Measurements from ENCODE around the gene ZFAND2A. TPM values are rescaled to one million over a fixed set of nuclear protein-coding genes. Genes with fewer than 3 reads are reported as not detected.

ZFAND2A gene
- total and polyA plus RNA-seq, 2 experiments from 2014 or later, result 15.3 to 29.2 TPM

DNA sequence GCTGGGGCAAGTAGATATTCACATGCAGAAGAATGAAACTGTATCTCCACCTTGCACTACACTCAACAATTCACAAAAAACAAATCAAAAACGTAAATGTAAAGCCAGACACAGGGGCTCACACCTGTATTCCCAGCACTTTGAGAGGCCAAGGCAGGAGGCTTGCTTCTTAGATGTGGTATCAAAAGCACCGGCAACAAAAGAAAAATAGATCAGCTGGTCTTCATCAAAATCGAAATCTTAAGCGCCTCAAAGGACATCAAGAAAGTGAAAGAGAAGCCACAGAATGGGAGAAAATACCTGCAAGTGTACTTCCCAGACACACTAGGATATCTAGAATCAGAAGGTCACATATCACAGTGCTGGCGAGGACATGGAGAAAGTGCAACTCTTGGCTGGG lies 40.8 kb downstream of the ZFAND2A start (continued):
- no peak for TF ChIP-seq CREB1 (CRISPR knock-in tag; IDR thresholded peaks at IDR 0.05; ENCODE audit: low read depth)
- TF ChIP-seq, protein P1, sequence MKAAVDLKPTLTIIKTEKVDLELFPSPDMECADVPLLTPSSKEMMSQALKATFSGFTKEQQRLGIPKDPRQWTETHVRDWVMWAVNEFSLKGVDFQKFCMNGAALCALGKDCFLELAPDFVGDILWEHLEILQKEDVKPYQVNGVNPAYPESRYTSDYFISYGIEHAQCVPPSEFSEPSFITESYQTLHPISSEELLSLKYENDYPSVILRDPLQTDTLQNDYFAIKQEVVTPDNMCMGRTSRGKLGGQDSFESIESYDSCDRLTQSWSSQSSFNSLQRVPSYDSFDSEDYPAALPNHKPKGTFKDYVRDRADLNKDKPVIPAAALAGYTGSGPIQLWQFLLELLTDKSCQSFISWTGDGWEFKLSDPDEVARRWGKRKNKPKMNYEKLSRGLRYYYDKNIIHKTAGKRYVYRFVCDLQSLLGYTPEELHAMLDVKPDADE (IDR thresholded peaks at IDR 0.05), result no peak
- no peak for TF ChIP-seq ZNF331 (CRISPR knock-in tag; IDR thresholded peaks at IDR 0.05; ENCODE audit: low read depth)
- TF ChIP-seq, protein P2, sequence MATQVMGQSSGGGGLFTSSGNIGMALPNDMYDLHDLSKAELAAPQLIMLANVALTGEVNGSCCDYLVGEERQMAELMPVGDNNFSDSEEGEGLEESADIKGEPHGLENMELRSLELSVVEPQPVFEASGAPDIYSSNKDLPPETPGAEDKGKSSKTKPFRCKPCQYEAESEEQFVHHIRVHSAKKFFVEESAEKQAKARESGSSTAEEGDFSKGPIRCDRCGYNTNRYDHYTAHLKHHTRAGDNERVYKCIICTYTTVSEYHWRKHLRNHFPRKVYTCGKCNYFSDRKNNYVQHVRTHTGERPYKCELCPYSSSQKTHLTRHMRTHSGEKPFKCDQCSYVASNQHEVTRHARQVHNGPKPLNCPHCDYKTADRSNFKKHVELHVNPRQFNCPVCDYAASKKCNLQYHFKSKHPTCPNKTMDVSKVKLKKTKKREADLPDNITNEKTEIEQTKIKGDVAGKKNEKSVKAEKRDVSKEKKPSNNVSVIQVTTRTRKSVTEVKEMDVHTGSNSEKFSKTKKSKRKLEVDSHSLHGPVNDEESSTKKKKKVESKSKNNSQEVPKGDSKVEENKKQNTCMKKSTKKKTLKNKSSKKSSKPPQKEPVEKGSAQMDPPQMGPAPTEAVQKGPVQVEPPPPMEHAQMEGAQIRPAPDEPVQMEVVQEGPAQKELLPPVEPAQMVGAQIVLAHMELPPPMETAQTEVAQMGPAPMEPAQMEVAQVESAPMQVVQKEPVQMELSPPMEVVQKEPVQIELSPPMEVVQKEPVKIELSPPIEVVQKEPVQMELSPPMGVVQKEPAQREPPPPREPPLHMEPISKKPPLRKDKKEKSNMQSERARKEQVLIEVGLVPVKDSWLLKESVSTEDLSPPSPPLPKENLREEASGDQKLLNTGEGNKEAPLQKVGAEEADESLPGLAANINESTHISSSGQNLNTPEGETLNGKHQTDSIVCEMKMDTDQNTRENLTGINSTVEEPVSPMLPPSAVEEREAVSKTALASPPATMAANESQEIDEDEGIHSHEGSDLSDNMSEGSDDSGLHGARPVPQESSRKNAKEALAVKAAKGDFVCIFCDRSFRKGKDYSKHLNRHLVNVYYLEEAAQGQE (IDR thresholded peaks at IDR 0.05; ENCODE audit: unreplicated experiment), result no peak
- TF ChIP-seq EZH2 (IDR thresholded peaks at IDR 0.05; ENCODE audit: low read depth, unreplicated experiment), result no peak
- TF ChIP-seq NANOG (IDR thresholded peaks at IDR 0.05; ENCODE audit: borderline replicate concordance), result no peak
- no peak for TF ChIP-seq POLR2AphosphoS5 (IDR thresholded peaks at IDR 0.05; ENCODE audit: low read depth)

DNA sequence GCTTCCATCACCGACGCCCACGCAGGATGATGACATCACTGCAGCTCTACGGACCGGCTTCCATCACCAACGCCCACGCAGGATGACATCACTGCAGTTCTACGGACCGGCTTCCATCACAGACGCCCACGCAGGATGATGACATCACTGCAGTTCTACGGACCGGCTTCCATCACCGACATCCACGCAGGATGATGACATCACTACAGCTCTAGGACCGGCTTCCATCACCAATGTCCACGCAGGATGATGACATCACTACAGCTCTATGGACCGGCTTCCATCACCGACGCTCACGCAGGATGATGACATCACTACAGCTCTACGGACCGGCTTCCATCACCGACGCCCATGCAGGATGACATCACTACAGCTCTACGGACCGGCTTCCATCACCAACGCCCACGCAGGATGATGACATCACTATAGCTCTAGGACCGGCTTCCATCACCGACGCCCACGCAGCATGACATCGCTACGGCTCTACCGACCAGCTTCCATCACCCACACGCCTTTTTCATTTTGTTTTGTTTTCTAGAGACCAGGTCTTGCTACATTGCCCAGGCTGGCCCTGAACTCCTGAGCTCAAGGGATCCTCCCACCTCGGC lies 42.6 kb downstream of the ZFAND2A start:
- no peak overlapping the region for H3K4me2 ChIP-seq
- peaks cover 49% of the 10 kb centered on the region for H3K79me2 ChIP-seq (replicated peaks; ENCODE audit: insufficient read depth)
- H4K20me1 ChIP-seq (replicated peaks; ENCODE audit: insufficient read depth), result peaks cover 17% of the 10 kb centered on the region; the same call in 1 of the 2 replicates
- H3K4me1 Mint-ChIP-seq, result peaks cover 3% of the 10 kb centered on the region; the same call in 2 of the 3 replicates
- H3K27ac ChIP-seq (ENCODE audit: low read depth), result no peak overlapping the region
- peaks cover 12% of the 10 kb centered on the region for H3K27me3 Mint-ChIP-seq (ENCODE audit: insufficient read depth, low read depth, poor library complexity)
- no peaks in the 10 kb centered on the region for H3K27me3 ChIP-seq (ENCODE audit: insufficient read depth)
- peaks cover 14% of the 10 kb centered on the region for H3K36me3 Mint-ChIP-seq (ENCODE audit: low read depth)
- no peak overlapping the region for H3K27ac Mint-ChIP-seq
- ATAC-seq (no peak), DNase-seq (ENCODE audit: low spot score) (no peak)
- no peak overlapping the region for H2AFZ ChIP-seq
- no peak overlapping the region for H3K4me3 Mint-ChIP-seq
- no peaks in the 10 kb centered on the region for H3F3A ChIP-seq (replicated peaks; ENCODE audit: low read depth)
- H3K36me3 ChIP-seq (ENCODE audit: insufficient read depth), result no peaks in the 10 kb centered on the region
- H3K9me3 Mint-ChIP-seq, result no peaks in the 10 kb centered on the region; the same call in 2 of the 3 replicates
- H3K9me2 ChIP-seq (ENCODE audit: insufficient read depth), result no peaks in the 10 kb centered on the region
- H3K4me1 ChIP-seq (ENCODE audit: insufficient read depth), result no peaks in the 10 kb centered on the region
- no peak overlapping the region for H3K4me3 ChIP-seq
- TF ChIP-seq, protein P1 (IDR thresholded peaks at IDR 0.05), result no peak
- TF ChIP-seq ZNF114 (CRISPR knock-in tag; IDR thresholded peaks at IDR 0.05) (no peak), JUNB (IDR thresholded peaks at IDR 0.05; ENCODE audit: unreplicated experiment) (no peak), ZNF331 (CRISPR knock-in tag; IDR thresholded peaks at IDR 0.05; ENCODE audit: low read depth) (no peak), POLR2AphosphoS5 (IDR thresholded peaks at IDR 0.05; ENCODE audit: low read depth) (no peak), CREB1 (CRISPR knock-in tag; IDR thresholded peaks at IDR 0.05; ENCODE audit: low read depth) (no peak), EZH2 (IDR thresholded peaks at IDR 0.05; ENCODE audit: low read depth, unreplicated experiment) (no peak), NANOG (IDR thresholded peaks at IDR 0.05; ENCODE audit: borderline replicate concordance) (no peak)
- TF ChIP-seq, protein P3, sequence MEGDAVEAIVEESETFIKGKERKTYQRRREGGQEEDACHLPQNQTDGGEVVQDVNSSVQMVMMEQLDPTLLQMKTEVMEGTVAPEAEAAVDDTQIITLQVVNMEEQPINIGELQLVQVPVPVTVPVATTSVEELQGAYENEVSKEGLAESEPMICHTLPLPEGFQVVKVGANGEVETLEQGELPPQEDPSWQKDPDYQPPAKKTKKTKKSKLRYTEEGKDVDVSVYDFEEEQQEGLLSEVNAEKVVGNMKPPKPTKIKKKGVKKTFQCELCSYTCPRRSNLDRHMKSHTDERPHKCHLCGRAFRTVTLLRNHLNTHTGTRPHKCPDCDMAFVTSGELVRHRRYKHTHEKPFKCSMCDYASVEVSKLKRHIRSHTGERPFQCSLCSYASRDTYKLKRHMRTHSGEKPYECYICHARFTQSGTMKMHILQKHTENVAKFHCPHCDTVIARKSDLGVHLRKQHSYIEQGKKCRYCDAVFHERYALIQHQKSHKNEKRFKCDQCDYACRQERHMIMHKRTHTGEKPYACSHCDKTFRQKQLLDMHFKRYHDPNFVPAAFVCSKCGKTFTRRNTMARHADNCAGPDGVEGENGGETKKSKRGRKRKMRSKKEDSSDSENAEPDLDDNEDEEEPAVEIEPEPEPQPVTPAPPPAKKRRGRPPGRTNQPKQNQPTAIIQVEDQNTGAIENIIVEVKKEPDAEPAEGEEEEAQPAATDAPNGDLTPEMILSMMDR (conservative IDR thresholded peaks at IDR 0.05; ENCODE audit: low read depth in 2 of 2), result no peak
- TF ChIP-seq, protein P2 (IDR thresholded peaks at IDR 0.05; ENCODE audit: unreplicated experiment), result no peak

Data from GM23338 (cell line).